HG03060 (cell line): ENCODE data around the gene VWDE.
A peak's percentile ranks its signal among the peaks of the same experiment; 100 is the strongest.

Experiments used
- ATAC-seq: cut with Tn5 transposase; IDR thresholded peaks from one replicate; pipeline ENCODE4 v1.9.1; 2021; ENCODE audit warnings: low read depth, moderate number of reproducible peaks; ENCODE audit not compliant: unreplicated experiment

The VWDE gene

DNA sequence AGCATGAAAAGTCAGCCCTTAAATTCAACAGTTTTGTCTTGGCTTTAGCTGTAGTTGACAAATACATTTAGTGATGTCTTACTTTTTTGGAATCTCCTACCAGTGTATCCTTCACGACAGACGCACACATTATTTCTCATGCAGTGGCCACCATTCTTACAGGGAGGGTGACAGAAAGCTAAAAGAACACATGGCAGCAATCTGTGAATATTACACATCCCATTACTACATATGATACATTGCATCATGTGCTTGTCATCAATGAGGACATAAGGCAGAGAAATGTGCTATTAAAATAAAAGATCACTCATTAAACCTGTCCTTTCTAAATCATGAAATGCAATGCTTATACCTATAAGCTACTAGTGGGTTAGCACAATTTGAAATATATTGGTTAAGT is 66.6 kb downstream of the VWDE start:
- ATAC-seq, result no peak

DNA sequence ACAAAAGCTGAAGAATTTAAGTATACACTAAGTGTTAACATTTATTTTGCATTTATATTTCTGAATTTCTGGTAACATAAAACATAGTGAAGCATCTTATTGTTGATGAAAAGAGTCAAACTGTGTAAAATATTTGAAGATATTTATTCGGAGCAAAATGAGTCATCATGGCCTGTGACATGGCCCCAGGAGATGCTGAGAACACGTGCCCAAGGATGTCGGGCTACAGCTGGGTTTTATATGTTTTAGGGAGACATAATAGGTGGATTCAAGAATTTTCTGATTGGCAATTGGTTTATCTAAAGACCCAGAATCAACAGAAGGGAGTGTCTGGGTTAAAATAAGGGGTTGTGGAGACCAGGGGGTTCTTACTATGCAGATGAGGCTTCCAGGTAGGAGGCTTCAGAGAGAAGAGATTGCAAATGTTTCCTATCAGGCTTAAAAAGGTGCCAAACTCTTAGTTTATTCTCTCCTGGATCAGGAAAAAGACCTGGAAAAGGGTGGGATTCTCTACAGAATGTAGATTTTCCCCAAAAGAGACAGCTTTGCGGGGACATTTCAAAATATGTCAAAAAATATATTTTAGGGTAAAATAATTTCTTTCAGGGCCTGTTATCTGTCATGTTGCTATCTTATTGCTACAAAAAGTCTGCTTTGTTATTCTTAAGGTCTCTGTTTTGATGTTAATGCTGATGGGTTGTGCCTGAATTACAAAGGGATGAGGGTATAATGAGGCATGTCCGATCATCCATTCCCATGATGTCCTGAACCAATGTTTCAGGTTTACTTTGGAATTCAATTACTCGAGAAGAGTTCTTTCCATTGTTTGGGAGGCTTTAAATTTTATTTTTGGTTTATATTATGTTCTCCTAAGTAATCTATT is 74.5 kb downstream of the VWDE start:
- no peak for ATAC-seq

DNA sequence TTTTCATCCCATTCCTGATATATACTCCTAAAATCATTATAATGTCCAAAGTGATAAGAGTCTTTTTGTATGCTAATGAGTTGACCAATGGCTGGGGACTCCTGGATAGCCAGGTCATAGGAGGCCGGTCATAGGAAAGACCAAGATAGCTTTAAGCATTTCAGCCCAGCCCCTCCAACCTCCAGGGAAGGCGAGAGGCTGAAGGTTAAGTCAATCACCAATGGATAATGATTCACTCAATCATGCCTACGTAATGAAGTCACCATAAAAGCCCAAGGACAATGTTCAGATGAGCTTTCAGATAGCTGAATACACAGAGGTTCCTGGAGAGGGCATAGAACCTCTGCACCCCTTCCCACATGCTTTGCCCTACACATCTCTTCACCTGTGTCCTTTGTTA is 75.7 kb downstream of the VWDE start:
- no peak for ATAC-seq

DNA sequence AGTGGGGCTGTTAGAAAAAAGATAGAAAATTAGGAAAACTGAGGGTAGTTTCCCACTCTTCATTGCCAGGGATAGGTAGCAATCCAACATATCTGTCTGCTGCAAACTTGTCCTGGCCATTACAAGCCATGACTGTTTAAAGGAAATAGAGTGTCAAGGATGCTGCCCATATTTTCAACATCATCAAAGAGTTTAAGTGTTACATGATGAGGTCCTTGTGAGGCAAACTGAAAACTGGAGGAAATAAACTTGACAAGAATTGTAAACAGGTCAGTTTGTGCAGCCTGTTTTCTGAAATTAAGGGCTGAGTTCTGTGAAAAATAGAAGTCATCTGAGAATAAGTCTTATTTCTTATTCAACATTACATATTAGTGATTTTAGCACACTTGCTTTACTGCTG is 78.0 kb downstream of the VWDE start:
- ATAC-seq, result no peak

DNA sequence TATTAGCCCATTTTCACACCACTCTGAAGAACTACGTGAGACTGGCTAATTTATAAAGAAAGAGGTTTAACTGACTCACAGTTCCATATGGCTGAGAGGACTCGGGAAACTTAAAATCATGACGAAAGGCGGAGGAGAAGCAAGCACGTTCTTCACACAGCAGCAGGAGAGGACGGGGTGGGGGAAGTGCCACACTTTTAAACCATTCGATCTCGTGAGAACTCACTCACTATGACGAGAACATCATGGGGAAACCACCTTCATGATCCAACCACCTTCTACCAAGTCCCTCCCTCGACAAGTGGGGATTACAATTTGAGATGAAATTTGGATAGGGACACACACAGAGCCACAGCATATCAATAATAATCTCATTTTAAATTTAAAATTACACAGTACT is 80.2 kb downstream of the VWDE start:
- ATAC-seq, result no peak

DNA sequence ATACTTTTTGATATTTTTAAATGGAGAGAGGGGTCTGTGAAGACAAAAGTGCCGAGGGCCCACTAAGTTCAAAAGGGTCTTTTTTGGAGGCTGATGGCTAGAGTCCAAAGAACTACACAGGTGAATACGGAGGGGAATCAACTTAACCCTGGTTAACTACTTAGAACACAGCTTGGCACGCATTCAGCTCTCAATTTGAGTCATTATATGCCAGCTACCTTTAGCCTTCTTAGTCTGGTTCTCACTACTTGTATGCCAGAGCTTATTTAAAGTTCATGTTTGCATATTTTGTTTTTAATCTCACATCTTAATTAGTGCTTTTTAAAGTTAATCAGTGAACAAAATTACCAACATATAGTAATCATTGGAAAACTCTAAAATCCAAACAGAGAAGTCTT is 80.8 kb downstream of the VWDE start:
- ATAC-seq, result peak; percentile 90

DNA sequence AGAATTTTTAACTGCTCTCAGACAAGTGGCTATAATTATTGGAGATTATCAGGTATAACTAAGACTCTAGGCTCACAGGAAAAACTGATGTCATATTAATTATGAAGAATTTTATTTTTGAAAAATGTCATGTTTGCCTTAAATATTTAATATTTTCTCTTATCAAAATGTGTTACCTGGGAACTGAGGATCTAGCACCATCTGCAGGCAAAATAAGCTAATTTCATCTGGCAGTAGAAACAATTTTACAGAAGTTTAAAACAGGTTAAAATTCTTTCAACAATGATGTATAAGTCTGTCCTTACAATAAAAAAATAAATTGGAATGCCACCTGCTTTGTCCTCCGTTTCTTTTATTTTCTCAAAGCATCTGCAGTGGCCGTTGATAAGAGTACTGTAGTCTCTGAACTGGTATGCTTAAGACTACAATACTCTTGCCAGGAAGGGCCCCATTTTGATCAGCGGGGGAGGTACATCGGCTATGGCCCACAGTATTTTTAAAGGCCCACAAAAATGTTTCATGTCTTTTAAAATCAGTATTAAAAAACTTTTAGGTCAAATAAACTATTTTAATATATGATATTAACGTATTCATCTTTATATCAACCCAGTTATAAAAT is 81.3 kb downstream of the VWDE start:
- ATAC-seq, result no peak

DNA sequence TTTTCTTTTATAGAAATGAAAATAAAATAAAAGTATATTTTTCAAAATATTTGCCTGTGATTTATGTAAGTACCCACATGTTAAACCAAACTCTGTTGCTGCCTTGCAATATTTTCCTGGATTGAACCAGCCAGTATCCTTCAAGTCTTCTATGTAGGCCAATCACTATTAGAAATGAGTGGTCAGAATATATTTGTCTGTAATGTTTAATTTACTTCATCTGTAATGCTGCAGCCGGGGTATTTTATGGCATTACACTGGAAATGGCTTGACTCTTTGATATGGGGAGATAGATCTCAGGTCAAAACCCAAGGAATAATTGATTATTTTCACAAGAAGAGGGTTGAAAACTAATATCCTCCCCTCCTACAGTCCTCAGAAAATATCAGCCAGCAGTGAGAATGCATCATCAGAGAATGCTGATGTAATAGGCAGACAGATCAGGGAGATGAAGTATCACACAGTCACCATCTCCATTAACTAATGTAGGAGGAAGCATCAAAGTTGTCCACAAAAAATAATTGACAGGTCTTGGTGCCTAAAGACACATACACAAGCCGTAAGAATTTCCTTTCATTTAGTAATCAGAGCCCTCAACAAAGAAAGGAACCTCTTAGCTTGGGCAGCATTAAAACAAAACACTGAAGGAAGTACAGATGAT is 82.5 kb downstream of the VWDE start:
- no peak for ATAC-seq

DNA sequence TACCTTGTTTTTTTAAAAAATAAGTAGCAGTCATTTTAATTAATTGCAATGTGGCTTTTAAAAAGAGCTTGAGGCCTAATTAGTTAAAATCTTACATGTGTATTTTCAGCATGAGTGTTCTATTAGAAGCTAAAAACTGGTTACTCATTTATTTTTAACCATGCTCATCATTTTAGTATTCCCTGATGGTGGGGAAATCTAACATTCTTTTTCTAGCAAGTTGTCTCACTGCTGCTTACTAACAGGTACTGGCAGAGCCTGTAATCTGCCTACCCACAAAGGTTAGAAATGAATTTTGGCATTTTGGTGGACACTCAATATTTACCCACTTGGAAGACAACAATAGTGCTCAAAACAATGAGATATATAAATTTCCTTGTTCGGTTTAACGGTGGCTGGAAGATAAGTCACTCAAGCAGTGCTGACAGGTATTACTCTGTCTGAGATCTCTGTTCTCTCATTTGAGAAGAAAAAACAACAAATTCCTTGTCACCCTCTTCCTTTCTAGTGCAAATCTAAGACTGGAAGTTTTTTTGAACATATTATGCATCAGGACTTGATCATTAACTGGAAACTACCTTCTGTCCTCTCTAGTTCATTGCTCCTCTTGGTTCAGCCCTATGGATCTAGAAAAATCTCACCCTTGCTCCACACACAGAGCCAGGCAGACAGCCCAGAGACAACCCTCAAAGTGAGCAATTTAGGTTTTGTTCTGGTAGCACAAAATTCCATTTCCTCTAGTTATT is 83.3 kb downstream of the VWDE start:
- no peak for ATAC-seq

DNA sequence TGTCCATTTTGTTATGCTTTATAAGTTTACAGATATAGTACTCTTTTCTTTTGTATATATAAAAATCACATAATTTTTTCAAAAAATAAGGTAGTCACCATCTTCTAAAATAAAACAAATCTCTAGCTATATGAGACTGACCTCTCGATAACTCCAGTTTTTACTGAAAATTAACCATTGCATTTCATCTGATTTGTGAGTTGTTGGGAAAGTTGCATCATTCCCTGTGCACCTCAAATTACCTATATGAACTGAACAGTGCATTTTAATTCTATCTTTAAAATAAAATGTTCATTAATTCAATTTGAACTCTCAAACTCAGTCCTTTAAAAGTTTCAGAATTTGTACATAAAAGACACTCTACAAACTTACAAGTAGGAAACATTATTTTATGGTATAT is 86.0 kb downstream of the VWDE start:
- ATAC-seq, result no peak

DNA sequence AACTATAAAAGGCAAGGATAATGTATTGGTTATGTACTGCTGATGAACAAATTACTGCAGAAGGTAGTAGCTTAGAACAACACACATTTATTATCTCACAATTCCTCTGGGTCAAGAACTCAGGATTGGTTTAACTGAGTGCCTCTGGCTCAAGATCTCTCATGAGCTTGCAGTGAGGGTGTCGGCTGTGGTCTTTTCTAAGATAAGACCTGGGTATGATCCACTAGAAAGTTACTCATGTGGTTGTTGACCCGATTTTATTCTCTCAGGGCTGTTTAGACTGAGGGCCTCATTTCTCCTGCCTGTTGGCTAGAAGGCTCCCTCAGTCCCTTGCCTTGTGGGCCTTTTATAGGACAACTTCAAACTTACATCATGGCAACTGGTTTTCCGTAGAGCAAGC is 86.7 kb downstream of the VWDE start:
- ATAC-seq, result no peak

DNA sequence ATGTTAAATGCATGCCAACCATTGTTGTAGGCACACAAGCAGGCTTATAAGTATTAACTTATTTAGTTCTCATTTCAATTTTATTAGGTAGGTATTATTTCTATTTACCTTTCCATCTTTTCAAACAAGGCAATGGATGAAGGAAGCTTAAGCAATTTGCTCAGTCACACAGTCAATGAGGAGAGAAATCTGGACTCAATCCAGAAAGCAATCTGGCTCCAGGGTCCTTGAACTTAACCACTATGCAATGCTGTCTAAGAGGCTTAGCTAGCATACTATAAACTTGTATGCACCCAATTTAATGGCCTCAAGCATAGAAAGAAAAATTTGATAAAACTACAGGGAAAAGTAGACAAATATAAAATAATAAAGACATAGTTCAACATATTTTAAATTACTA is 88.6 kb downstream of the VWDE start:
- no peak for ATAC-seq

DNA sequence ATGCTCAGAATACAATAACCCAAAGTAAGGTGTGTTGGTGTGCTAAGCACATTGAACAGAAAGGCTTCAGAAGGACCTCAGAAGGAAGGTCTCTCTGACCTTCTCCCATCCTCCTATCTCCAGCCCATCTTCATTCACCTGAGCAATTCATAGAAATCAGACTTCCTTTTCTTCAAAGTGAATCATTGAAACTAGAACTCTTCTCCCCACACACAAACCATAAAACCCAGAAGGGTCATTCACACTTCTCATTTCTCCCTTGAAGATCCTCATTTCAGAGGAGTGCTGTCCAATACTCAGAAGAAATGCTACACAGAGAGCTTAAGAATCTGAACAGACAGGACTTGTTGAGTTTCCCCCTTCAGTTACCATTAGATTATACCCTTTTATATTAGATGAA is 89.5 kb downstream of the VWDE start:
- ATAC-seq, result peak; percentile 78

DNA sequence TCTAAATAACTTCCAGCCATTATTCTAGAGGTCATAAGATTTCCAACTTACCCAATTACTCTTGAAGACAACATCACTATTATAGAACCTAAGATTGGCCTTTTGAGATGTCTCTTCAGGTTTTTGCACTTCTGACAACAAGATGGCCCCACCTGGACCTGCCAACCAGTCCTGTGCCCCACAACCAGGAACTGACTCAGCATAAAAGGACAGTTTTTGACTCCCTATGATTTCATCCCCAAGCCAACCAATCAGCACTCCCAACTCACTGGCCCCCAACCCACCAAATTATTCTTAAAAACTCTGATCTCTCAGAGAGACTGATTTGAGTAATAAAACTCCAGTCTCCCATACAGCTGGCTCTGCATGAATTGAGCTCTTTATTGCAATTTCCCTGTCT is 98.2 kb downstream of the VWDE start:
- ATAC-seq, result no peak

DNA sequence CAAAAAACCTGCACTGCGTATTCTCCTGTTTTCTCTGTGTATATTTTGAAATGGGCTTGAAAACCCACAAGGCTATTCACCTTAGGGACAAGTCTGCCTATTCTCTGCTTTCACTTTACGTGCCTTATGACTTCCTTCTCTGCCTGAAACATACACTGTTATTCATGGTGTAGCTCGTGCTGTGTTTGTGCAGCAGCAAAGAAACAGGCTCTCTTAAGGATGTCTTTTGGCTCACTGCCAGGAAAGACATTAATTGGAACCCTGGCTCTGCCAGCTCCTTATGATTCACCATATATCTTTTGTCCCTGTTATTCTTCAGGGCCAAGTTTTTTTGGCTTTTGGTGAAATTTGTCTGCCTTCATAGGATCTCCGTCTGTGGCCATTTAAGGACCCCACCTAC is 100.2 kb downstream of the VWDE start:
- no peak for ATAC-seq

DNA sequence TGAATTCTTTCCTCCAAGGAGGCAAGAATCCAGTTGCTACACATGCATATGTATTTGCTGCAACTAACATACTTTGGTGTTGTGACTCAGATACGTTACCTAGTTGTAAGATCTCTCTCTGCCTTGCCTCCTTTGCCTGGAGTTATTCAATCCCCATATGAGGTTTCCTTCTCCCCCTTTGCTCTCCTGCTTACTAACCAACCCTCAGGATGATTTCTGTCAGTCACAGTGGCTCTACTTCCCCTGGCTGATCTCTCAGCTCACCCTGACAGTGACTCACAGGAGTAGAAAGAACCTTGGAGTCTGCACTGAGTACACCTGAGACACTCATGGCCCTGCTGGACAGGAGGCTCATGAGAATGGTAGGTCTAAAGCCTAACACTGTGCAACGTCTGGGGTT is 100.6 kb downstream of the VWDE start:
- ATAC-seq, result no peak

DNA sequence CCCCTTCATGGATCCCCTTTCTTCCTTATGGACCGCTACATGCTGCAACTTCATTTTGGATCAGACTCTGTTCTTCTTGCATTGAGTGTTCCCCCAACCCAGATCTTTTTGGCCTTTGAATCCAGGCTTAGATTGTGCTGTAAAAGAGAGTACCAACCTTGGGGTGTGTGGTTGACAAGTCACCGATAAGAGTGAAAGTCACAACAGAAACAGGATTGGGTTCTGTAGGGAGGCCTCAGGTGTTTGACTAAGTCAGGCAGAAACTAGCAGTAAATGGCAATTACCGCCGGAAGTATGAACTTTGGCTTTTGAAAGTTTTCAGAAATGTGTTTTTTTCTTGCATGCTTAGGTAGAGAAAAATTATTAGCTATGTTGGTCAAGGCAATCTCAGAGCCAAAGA is 103.2 kb downstream of the VWDE start:
- no peak for ATAC-seq

DNA sequence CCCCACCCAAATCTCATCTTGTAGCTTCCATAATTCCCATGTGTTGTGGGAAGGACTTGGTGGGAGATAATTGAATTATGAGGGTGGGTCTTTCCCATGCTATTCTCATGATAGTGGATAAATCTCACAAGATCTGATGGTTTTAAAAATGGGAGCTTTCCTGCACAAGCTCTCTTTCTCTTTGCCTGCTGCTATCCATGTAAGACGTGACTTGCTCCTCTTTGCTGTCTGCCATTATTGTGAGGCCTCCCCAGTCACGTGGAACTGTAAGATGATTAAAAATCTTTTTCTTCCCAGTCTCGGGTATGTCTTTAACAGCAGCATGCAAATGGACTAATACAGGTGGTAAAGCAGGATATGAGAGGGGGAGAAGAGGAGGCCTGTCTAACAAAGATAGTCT is 104.3 kb downstream of the VWDE start:
- no peak for ATAC-seq

DNA sequence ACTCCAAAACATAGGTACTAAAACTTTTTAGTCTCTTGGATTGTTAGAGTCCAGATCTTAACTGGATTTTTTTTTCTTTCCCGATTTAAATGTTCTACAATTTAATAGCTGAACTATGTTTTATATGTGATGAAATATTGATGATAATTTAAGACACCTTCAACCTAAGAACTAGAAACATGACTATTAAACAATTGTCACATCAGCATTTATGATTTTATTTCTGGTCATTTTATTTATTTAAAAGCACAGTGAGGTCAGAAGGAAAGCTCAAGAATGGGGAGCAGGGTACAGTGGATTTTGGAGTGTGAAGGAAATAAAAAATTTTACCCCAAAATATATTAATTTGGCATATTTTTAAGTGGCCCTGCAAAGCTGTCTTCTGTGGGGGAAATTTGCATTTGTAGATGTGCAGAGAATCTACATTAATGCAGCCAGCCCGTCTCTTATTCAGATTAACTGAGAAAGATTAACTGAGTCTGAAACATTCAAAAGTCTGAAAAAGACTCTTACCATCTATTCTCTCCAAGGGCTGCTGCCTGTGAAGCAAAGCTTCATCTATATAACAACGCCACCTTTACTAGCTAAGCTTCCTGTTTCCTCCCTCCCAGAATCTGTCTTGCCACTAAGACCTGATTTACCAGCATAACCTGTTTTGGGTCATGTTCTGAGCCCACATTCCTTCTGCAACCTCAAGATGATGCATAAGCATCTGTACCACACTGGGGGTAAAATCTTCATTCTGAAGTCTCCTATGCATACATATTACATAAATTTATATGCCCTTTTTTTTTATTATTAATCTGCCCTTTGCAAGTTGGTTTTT is 106.2 kb downstream of the VWDE start:
- ATAC-seq, result no peak

DNA sequence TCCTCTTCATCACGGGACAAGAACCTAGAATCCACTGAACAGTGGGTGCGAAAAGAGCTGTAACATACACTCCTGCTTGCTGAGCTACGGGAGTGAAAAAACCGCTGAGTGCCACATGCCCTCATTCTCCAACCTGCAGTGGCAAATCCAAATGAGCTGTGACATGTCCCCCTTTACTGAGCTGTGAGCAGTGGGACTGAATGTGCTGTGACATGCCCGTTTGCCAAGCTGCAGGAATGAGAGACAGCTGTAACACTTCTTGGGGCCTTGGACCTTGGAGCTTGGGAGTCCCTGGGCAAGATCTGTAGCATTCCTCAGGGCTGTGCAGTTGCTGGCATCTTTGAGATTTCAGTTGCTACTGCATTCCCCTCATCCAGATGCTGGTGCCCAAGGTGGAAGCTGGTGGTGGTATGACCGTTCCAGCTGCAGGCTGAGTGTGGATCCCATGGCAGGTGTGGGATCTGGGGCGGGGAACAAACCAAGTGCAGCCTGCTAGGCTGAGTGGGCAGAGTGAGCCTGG is 107.6 kb downstream of the VWDE start:
- ATAC-seq, result no peak
